Activated CD4-positive, alpha-beta T cell treated with anti-CD3 and anti-CD28 coated beads, Interleukin-2, Interleukin-6, amounts not matched to agents 100 ng/mL and 50 ng/mL, durations not matched to agents 16 hours and 8 hours (primary cell): Measurements from ENCODE around the gene POMT2.
"Not testable (repeated sequence)": the region's sequence is repeated elsewhere in the genome, so short reads cannot be mapped to it uniquely, and the experiment has no call there.

Source experiments
- DNase-seq: peaks from one replicate; pipeline ENCODE4 v3.0.0-alpha.2; 2020

POMT2 gene, protein sequence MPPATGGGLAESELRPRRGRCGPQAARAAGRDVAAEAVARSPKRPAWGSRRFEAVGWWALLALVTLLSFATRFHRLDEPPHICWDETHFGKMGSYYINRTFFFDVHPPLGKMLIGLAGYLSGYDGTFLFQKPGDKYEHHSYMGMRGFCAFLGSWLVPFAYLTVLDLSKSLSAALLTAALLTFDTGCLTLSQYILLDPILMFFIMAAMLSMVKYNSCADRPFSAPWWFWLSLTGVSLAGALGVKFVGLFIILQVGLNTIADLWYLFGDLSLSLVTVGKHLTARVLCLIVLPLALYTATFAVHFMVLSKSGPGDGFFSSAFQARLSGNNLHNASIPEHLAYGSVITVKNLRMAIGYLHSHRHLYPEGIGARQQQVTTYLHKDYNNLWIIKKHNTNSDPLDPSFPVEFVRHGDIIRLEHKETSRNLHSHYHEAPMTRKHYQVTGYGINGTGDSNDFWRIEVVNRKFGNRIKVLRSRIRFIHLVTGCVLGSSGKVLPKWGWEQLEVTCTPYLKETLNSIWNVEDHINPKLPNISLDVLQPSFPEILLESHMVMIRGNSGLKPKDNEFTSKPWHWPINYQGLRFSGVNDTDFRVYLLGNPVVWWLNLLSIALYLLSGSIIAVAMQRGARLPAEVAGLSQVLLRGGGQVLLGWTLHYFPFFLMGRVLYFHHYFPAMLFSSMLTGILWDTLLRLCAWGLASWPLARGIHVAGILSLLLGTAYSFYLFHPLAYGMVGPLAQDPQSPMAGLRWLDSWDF

DNA sequence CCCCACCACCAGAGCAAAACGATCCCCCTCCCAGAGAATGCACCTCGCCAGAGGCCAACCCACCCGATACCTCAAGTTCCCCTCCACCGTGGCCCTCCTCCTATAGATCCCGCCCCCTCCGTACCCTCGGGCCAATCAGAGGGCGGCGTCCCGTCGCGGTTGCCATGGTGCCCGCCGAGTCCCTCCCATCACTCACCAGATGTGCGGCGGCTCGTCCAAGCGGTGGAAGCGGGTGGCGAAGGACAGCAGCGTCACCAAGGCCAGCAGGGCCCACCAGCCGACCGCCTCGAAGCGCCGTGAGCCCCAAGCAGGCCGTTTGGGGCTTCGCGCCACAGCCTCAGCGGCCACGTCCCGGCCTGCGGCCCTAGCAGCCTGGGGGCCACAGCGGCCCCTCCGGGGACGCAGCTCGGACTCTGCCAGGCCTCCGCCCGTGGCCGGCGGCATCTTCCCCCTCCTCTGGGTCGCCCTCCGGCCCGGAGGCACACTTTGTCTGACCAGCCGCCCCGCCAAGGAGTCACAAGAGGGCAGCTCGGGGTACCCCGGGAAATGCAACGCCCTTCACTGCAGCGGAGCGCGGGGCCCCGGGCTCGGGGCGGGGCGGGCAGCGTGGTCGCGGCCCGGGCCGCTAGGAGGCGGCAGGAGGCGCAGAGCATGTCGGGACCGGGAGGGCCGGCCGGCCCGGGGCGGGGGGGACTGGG is at the start of gene POMT2:
Gene POMT2, minus strand, starts transcription at position 646 of the 698 bp plus-strand sequence. Its CDS starts 202 bp downstream, at position 444.
- peak; percentile 94 for DNase-seq

DNA sequence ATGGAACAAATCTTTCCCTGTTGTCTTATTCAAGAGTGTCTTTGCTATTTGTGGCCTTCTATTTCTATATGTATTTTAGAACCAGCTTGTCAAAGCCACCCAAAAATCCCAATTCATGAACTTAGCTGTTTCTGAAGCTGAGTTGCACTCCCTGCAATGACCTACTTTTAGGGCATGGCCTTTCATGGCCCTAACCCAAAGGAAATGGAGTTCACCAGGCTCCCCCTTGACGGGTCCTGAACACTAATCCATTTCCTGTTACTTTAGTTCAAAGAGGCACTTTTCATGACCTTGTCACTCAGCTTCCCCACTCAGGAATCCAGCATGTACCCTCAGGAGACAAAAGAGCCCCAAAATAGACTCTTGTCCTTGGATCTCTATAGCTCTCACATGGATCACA is 48.6 kb upstream of the POMT2 start:
- DNase-seq: peak; percentile 5

DNA sequence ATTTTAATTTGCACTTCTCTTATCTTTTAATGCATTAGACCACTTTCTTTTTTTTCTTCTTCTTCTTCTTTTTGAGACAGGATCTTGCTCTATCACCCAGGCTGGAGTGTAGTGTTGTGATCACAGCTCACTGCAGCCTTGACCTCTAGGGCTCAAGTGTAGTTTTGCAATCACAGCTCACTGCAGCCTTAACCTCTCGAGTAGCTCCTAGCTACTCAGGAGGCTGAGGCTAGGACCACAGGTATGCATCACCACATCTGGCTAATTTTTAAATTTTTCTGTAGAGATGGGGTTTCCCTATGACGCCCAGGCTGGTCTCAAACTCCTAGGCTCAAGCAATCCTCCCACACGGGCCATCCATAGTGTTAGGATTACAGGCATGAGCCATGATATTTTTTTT is 43.5 kb upstream of the POMT2 start:
- DNase-seq: no peak

DNA sequence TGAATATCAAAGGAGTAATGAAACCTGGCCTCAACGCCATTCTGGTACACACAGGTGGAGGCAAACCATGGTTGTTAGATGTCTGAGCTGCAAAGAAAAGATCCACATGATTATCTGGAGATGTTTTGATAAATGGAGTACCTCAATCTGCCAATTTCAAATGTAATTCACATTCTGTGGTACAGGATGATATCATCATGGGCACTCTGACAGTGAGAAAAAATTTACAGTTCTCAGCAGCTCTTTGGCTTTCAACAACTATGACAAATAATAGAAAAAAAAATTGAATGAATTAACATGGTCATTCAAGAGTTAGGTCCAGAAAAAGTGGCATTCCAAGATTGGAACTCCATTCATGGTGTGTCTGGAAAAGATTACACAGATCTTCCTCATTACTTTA is 38.9 kb upstream of the POMT2 start:
- no peak for DNase-seq

DNA sequence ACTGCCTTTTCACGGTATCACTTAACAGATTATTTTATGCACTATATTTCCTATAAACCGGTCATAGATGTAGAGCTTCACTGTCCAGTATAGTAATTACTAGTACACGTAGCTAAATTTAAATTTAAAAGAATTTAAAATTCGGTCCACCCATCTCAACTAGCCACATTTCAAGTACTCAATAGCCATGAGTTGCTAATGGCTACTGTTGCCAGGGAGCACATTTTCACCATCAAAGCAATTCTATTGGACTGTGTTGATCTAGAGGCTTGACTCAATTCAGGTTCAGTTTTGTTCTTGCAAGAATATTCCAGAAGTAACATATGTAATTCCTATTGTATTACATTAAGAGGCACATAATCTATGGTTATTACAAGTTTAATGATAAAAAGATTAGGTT is 36.2 kb upstream of the POMT2 start:
- no peak for DNase-seq

DNA sequence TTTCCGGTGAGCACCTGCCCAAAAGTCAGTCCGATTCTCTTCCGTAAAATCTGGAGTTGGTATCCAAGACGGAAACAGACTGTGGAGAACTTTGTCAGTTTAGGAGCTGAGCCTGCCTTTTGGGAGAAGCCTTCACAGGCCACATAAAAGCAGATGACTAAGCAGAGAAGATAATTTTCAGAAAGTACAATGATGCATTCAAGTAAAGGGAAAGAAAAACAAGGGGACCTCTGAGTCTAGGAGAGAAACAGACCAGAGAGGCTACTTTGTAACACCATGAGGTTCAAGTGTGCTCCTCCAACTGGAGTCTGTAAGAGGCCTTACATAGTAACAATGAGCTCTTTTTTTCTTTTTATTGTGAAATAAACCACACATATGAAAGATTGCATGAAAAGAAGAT is 35.1 kb upstream of the POMT2 start:
- DNase-seq: no peak

DNA sequence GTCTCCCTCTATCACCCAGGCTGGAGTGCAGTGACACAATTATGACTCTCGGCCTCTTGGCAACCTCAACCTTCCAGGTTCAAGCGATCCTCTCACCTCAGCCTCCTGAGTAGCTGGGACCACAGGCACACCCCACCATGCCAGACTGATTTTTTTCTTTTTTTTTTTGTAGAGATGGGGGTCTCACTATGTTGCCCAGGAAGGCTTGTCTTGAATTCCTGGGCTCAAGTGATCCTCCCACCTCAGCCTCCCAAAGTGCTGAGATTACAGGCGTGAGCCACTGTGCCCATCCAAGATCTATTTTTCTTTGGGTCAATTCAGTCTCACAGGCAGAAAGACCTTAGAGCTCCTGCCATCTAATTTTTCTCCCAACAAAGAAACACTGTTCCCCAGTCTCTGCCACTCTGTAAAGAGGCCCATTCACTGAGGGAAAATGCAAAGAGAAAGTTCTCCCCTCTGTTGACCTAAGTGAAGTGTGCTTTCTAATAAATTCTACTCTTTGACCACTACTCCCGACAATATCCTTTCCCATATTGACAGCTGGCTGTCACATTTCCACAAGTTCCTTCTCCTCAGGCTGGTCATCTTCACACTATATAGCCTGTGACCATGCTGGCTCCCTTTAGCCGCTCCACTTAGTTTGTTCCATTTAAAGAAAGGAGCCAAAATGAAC is 32.9 kb upstream of the POMT2 start:
- no peak for DNase-seq

DNA sequence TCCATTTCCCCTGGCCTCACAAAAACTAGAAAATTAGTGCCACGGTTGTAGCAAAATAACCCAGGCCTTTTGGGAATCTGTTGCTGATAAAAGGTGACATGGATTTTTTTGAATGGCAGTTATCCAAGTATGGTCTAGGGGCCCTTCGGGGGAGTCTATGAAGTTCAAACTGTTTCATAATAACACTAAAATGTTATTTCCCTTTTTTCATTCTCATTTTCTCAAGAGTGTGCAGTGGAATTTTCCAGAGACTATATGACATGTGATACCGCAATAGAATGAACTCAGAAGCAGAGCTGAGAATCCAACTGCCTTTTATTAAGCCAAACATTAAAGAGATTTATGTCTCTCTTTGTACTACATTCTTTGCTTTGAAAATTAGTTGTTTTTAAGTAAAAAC is 27.1 kb upstream of the POMT2 start:
- DNase-seq: no peak

DNA sequence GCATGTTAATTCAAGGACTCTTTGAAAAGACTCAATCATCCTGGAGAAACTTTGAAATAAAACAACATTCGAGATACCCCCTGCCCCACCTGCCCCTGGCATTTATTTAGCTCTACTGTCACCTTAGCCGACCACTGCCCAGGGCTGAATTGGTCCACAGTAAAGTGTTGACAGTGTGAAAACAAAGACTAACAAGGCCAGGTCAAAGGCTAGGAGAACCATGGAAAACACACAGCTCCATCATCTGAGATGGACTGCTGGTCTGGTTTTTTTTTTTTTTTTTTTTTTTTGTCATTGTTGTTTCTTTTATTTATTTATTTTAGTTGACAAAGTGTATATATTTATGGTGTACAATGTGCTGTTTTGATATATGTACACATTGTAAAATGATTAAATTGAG is 25.8 kb upstream of the POMT2 start:
- DNase-seq: no peak

DNA sequence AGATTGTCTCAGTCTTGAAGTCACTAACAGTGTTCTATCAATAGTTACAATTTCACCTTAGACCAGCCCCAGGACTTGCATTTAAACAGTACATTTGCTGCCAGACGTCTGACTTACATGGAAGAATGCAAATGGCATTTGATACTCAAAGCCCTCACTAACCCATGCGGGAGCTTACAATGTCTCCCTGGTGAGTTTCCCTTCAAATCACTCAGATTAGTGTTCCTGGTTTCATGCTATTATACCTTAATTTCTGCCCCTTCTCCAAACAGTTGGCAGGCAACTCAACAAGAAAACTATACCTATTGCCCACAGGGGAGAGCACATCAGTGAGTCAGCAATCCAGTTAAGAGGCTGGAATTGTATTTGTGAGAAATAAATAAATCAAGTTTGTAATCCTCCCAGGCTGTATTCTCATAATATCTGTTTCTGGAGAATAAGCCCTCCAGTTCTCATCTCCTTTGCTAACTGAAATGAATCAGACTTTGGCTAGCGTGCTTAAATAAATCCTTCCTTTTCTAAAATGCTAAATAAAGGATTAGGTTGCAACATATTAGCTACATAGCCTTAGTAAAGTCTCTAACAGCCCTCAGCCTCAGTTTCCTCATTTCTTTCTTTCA is 23.8 kb upstream of the POMT2 start:
- no peak for DNase-seq

DNA sequence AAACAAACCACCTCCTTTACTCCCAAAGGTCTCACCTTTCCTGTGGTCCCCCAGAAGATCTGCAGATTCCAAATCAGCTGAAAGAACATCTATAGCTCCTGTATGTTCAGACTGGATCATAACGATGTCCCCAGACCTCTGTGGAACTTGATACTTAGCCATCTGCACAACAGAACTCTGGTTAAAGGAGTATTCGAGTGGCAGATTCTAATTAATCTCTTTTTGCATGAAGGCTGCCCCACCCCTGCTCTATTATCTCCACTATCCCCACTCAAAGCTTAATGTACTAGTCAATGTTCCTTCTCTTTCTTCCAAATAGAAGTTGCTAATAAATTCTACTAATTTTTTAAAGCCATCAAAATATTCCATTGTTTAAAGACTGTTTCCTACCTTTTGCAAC is 23.0 kb upstream of the POMT2 start:
- no peak for DNase-seq

DNA sequence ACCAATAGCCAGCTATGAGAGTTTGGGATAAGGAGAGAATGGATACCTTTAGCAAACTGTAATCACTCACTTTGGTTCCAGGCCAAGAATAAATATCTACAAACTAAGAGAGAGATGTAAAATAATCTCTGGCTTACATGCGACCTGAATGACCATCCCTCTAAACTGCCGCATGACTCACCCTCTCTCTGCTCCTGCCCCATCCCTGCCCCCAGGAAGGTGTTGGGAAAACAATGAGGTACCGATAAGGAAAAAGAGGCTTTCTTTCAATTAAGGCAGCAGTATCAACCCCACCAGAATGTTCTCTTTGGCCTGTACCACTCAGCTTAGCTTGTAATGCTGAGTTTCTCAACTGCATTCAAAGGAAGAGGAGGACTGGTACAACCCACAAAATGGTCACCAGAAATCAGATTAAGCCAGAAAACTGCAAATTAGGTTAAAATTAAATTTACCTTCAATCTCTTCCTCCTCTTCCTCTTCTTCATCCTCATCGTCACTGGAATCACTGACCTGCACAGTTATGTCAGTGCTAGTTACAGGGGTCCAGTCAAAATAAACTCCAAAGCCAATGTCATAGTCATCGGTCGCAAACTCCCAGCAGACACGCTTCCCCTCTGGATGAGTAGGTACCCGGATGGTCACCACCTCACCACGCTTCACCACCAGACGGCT is 22.2 kb upstream of the POMT2 start:
- DNase-seq: no peak

DNA sequence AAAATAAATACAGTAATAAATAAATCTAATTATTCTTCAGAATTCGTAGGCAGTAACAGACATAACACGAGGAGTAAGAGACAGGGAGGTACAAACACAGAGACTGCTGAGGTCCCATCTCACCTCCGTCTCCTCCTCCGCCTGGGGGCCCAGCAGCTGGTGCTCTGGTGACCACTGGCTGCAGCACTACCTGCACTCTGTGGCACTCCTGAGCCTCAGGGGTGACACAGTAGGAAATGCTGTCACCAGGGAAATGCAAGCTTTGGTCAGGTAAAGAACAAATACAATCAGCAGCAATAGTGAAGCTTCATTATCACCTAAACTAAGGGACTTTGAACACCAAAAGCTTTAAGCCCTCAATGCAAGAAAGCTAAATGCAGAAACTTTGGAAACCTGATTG is 19.7 kb upstream of the POMT2 start:
- no peak for DNase-seq

DNA sequence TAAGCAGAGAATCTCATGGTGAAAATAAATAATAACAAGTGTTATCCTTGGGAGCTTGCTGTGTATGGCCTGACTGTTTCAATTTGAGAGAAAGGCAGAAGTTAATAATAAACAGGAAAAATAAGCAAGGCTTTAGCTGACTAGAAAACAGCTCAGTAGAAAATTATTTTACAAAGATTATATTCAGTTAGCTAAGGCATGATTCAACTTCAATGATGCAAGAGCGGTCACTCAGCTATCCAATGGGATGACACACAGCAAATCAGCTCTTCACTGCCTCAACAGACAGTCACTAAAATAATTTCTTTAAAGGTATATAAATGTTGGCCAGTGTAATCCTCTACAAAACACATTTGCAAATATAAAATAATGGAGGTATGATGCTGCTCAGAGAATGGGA is 18.7 kb upstream of the POMT2 start:
- no peak for DNase-seq

DNA sequence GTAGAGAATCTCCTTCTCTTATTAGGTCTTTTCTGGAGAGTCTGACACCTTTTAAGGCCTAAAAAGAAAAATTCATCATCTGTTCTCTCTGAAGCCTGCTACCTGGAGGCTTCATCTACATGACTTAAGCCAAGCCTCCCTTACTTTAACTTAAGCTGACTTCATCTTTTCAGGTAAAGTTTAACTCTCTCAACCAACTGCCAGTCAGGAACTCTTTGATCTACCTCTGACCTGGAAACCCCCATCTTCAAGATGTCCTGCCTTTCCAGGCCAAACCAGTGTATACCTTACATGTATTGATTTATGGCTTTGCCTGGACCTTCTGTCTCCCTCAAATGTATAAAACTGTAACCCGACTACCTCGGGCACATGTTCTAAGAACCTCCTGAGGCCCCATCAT is 17.6 kb upstream of the POMT2 start:
- DNase-seq: no peak

DNA sequence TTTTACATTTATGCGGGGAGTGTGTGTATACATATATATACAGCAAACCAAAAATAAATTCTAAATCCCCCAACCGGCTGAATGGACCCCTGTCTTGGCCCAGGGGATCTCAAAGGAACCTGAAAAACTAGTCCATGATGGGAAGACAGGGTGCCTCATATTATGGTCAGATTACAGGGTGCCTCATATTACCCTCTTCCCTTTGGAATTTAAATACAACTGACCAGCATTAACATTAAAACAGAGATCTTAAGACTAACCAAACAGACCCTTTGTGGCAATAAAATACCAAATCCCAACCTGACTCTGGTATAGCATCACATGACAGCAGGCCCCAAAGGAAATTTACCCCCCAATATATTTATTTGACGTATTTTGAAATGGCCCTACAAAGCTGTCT is 17.2 kb upstream of the POMT2 start:
- no peak for DNase-seq

DNA sequence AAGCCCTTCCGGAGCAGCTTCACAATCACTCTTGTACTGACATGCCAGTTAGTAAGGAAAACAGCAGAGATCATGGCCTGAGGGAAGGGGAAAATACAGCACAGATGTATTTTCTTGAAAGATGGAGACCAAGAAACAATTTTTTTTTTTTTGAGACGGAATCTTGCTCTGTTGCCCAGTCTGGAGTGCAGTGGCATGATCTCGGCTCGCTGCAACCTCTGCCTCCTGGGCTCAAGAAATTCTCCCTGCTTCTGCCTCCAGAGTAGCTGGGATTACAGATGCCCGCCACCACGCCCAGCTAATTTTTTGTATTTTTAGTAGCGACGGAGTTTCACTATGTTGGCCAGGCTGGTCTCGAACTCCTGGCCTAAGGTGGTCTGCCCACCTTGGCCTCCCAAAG is 16.6 kb upstream of the POMT2 start:
- DNase-seq: not testable (repeated sequence)

DNA sequence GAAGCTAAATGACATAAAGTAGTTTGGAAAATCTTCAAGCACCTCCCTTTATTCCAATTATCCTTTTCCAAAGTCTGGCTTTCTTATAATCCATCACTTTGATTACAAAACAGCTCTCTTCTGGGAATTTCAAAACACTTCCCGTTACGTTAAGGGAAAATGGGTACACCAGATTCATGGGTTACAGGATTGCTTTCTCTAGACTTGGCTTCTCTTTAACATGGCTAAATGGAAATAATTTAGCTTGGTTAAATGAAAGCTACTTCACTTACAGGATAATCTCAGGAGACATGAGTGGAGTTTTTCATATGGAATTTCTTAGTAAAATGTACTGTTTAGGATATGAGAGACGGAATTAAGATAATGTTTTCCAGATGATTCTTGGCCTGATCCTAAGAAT is 14.9 kb upstream of the POMT2 start:
- no peak for DNase-seq

DNA sequence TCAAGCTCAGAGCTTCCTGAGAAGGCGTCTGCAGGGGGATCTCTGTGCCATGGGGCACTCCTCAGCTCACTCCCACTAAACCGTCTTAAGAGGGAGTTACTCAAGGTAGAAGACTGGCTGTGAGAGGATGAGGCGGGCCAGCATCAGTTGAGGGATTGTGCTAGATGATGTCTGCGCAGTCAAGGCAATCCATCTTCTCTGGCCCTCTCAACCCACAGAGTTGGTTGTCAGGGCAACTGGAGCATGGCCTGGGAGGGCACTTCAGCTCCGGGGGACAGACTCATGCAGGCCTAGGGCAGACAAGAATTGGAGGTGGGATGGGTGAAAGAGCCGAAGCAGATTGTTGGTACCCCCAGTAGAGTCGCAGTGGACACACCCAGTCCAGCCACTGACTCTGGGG is 9.2 kb upstream of the POMT2 start:
- DNase-seq: no peak

DNA sequence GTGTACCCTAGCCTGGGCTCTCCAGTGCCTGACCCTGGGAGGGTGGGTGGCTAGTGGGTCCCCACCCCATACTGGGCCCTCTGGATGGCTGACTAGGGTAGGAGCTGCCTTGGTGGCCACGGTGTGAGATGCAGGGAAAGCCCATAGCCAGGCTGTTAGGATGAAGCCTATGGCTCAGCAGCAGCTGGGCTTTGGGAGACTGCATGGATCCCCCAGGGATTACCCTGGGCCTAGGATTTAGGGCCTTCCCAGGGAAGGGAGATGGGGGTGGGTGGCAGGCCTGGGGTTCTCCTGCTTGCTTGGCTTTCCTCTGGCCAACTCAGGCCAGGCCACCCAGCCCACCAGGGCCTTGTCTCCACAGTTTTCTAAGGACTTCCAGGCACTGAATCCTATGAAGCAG is 6.4 kb upstream of the POMT2 start:
- no peak for DNase-seq

DNA sequence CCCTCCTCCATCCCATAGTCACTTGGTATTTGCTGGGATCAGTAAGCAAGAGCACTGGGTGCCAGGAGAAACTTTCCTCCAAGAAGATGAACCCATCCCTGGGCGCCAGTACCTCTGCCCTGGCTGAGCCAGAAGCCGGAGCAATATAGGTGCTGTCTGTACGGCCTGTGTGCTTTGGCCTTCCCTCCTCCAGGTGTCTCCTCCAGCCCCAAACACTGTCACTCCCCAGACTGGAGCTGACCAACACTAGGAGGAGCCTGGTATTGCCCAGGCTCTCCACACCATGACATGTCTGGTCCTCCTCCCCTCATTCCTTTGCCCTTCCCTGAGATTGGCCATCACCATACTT is 5.0 kb upstream of the POMT2 start:
- DNase-seq: no peak
